ENCODE measurements around the gene GNG13.
"Not testable (repeated sequence)": the region's sequence is repeated elsewhere in the genome, so short reads cannot be mapped to it uniquely, and the experiment has no call there.

Gene GNG13, protein sequence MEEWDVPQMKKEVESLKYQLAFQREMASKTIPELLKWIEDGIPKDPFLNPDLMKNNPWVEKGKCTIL

DNA sequence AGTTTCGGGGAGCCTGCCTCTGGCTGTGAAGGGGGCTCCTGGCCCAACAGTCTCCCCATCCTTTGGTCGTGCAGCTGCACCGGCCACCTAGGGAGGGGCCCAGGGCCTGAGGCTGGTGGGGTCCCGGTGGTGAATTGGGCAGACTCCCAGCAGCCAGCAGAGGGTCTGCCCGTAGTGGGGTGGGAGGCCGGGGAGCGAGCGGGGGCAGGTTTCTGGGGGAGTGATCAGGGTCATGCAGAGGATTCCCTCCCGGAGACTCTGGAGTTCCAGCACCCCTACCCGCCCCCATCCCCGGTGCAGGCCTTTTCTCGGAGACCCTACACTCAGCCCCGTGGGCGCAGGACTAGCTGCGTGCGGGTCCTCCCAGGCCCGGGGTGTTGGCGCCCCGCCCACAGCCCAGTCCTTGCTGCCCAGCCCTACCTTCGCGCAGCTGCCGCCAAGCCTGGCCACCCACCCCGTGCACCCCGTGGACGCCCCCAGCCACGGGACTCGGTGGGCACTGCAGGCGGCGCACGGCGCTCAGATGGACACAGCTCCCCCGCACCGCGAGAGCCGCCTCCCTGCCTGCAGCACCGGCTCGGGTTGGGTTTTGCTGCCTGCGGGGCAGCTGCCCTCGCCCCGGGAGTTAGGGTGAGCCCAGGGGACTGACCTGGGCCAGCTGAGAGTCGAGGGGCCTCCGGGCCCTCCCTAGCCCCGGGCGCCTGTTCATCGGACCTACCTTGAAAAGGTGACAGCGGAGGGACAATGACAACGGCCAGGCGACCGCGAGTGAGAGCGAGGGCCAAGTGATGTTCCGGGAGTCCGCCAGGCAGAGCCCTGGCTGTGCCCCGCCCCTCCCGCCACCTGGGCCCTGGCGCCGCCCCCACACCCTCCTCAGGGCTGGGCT lies at the start of gene GNG13:
Gene GNG13, minus strand, starts transcription at position 787 of the 886 bp plus-strand sequence. CDS start 1,657 bp downstream, outside the sequence.
- no peak for DNase-seq (ENCODE audit: low read depth in 2 of 2)

DNA sequence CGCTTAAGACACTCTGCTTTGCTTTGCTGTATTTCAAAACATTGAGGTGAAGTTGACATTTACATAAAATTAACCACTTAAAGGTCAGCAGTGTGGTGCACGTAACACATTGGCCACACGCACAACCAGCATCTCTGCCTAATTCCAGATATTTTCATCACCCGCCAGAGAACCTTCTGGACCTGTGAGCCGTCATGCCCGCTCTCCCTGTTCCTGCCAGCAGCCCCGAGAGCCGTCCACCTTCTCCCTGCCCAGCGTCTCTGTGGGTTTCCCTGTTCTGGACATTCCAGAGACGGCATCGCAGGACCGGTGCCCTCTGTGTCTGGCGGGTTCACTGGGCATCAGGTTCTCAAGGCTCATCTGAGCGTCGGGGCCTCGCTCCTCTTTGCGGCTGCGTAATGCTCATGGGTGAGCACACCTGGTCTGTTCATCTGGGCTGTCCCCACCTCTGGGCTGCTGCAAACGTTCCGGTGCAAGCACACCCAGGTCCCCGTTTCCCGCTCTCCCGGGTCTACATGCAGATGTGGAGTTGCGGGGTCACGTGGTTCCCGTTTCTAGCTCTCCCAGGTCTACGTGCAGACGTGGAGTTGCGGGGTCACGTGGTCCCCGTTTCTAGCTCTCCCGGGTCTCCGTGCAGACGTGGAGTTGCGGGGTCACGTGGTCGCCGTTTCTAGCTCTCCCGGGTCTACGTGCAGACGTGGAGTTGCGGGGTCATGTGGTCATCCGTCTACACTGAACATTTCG lies 48.1 kb upstream of the GNG13 start:
- no peak for DNase-seq (ENCODE audit: low read depth in 2 of 2)

DNA sequence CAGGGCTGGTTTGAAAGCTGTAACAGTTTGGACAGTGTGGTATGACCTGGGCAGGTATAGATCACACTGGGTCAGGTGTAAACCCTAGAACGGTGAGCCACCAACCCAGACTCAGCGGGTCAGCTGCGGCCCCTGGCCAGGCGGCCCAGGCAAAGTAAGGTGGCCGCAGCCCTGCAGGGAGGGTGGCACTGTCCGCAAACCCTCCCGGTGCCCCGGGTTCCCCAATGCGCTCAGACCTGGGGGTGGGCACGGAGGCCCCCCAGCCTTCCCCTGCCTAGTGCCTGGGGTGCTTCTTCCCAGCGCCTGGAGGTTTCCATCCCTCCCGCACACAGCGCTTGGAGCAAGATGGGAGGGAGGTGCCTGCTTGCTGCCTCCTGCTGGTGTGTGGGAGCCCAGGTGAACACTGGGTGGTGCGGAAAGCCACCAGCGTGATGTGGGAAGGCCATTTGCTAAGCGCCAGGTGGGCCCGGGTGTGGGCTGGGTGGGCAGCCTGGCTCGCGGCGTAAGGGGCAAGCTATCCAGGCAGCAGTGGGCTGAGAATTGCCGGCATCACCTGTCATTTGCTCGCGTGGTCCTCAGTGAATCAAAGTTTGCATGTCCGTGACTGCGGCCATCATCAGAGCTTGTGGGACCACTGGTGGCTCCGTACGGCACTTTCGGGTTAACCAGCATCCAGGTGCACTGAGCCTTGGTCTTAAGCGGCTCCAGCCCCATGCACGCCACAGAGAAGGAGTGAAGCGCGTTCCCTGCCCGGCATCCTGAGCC lies 47.3 kb upstream of the GNG13 start:
- DNase-seq (ENCODE audit: low read depth in 2 of 2): no peak

DNA sequence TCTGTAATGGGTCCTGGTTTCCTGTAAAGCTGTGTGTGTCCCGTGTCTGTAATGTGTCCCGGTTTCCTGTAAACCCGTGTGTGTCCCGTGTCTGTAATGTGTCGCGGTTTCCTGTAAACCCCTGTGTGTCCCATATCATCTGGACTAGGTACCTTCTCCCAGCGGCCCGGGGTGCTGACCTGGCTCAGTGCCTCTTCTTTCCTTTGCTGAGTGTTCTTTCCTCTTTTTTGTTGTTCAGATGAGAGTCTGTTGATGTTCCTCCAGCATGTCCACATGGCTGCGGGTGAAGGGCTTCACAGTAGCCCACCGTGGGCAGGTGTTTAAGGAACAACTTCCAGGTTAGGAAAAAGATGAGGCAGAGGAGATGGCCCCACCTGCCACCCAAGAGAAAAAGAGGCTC lies 46.6 kb upstream of the GNG13 start:
- DNase-seq (ENCODE audit: low read depth in 2 of 2): no peak

DNA sequence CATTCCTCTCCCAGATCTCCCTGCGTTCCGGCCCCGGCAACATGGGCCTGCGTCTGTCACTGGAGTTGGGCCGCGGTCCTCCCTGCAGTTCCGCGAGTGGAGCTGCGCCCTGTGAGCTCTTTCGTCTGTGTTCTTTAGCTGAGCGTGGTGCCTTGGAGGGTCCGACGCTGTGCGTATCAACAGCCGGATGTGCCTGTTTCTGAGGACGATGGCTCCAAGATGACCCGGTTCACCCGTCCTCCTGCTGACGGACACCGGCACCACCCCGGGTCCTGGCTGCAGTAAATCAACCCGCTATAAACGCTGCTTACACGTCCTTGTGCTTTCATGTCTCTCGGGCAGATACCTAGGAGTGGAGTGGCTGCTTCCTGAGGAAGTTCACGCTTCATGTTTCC lies 44.8 kb upstream of the GNG13 start:
- no peak for DNase-seq (ENCODE audit: low read depth in 2 of 2)

DNA sequence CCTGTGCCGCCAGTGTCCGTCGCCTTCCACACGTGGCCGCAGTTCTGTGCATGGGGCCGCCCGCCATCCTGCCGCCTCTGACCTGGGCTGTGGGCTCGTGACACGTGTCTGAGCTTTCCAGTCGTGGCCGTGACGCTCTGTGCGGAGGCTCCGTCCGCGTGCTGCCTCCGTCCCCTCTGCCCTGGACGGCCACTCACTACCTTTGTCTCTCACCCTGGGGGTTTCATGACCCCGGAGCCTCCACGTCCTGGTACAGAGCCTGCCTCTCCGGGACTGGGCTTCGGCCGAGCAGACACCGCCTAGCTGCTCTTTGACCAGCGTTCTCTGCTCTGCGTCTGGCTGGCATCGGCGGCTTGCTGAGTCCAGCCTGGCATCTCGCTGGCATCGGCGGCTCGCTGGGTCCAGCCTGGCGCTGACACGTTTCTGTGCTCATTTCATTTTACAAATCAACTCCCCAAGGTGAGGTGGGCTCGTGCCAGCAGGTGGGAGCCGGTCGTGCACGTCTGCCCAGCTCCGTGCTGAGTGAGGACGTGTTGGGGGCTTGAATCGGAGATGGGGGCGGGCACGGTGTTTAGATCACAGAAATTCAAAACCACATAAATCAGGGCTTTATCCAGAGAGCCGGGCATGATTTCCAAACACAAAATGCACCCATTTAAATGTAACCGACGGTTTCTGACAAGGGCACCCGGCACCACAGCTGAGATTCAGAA lies 44.3 kb upstream of the GNG13 start:
- no peak for DNase-seq (ENCODE audit: low read depth in 2 of 2)

DNA sequence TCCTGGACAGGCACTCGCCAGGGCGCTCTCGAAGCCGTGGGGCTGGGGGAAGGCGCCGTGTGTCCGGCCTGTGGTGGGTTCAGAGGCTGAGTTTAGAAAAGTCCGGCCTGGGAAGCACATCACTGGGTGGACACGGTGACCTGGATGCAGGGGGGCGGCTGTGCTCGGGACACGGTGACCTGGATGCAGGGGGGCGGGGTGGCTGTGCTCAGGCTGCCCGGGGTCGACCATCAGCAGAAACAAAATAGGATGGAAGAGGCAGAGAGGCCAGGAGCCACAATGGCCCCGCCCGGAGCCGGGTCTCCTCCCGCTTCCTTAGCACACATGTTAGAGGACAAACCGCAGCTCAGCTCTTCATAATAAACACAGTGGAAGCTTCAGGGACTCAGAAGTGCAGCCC lies 43.2 kb upstream of the GNG13 start:
- no peak for DNase-seq (ENCODE audit: low read depth in 2 of 2)

DNA sequence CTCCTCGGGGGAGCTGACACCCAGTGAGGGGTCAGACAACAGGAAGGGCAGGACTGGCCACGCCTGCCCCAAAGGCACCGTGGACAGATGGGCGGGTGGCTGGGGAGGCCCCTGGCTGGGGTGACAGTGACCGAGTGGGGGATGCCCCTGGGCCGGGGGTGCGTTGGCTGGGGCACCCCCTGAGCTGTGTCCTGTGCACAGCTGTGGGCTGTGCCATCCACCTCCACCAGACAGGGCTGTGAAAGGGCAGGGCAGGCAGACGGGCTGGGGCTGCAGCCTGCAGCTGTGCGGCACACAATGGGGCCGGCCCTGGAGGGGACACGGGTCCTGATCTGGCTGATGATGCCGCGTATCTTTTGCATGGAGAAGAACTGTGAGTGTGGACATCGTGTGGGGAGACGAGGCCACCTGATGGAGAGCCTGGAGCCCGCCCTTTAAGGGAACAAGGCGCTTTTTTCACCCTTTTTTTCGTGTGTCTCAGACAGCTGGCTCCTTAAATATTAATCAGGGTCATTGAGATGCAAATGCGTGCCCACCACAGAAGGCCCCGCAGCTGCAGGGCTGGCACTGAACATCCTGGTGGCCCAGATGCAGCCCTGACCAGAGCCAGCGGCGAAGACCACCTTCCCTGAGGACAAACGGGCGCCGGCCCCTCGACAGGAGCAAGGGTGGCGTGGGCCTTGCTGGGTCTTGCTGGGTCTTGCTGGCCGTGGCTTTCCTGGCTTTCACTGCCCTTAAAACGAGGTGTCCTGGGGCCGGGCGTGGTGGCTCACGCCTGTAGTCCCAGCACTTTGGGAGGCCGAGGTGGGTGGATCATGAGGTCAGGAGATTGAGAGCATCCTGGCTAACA lies 42.4 kb upstream of the GNG13 start:
- DNase-seq (ENCODE audit: low read depth in 2 of 2): no peak

DNA sequence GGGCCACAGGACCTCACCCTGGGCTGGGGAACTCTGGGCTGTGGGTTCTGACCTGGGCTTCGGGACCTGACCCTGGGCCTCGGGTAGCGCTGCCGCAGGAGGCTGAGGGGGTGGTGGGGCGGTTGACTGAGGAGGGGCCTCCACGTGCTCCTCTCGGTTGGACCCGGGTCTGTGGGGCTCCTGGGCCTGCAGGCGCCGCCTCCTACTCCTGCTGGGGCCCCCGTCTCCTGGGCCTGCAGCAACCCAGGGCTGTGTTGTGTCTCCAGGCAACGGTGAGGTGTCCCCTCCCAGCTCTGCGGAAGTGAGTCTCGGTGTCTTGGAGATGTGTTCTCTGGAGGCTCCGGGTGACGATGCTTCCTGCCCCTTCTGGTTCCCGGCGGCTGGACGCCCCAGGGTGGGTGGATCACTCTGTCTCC lies 41.5 kb upstream of the GNG13 start:
- DNase-seq (ENCODE audit: low read depth in 2 of 2): no peak

DNA sequence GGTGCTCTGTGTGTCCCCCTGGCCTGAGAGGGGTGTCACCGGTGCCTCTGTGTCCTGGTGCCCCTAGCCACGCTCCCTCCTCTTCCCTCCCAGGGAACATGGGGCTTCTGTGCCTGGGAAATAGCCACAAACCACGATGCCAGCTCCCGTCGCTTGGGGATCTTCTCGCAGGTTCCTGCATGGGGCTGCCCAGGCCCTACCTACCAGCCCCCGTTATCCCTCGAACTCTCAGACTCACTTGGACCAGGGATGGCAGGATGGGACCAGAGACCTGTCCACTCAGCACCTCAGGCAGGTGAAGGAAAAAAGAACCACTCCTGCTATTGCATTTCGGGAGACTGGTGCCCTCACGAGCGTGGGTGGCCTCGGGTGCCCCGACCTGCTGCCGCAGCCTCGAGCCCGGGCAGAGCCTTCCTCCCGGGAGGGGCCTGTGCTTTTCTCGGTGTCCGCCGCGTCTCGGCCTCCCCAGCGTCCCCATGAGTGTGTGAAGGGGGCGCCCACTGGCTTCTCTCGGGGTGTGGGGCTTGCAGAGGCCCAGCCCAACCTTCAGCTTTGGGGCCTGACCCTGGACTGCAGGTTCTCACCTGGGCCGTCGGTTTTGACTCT lies 41.0 kb upstream of the GNG13 start:
- no peak for DNase-seq (ENCODE audit: low read depth in 2 of 2)

DNA sequence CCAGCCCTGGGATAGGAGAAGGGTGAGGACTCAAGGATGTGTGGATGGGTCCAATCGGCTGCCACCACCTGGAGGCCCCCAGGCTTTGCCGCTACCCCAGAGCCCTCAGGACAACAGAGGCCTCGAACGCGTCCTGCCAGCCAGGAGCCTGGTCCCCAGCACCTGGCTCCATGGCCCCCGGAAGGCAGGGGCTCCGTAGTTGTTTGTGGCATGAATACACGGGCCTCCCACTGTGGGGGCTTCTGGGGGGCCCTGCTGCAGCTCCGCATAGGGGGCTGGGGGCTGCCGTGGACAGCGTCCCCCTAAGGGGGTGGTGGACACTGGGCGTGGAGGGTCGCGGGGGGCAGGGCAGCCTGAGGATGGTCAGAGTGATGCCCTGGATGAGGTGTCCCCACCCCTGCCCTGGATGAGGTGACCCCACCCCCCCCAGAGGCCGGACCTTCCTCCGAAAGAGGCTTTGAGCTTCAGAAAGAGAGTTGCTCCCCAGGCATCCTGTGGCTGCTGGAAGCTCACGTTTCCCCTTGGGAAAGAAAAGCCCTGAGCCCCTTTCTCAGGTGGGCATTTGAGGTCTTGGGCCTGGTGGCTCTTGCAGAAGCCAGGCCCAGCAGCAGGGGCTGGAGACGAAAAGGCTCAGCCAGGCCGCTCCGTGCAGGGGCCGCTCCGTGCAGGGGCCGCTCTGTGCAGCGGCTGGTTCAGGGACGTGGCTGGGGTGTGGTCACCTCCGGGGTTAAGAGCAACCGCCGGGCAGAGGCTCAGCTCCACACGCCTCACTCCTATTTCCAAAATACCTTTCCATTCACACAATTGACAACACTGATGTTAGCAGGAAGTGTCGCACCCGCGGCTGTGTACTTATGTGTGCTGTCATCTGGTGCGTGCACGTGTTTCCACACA lies 40.3 kb upstream of the GNG13 start:
- DNase-seq (ENCODE audit: low read depth in 2 of 2): no peak

DNA sequence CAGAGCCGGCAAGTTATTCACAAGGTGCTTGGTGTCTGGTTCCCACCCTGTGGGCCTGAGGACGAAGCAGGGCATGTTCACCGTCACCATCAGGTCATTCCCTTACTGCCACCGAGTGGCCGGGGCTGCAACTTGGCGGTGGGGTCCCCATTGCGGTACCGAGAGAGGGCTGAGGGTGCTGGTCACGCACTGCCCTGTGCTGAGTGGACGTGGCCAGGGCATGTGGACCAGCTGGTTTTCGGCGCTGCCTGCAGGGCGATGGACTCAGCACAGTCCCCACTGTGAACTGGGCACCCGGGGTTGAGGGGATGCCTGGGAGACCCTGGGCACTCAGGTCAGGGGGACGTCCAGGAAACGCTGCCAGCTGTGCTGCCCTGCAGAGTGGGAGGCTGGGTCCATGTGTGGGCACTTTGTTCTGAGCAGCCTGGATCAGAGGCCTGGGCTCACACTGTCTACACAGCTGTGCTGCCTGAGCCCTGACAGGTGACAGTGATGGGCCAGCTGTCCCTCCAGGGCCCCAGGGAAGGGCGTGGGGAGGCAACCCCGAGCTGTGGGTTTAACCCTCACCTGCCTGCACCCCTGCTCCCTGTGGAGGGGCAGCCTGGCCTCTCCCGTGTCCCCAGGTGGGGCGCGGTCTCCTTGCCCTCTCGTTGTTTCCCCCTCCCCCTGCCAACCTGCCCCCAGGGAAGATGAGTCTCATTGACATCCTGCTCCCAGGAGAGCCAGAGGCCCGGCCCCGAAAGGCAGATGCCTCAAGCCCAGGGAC lies 39.3 kb upstream of the GNG13 start:
- DNase-seq (ENCODE audit: low read depth in 2 of 2): no peak

DNA sequence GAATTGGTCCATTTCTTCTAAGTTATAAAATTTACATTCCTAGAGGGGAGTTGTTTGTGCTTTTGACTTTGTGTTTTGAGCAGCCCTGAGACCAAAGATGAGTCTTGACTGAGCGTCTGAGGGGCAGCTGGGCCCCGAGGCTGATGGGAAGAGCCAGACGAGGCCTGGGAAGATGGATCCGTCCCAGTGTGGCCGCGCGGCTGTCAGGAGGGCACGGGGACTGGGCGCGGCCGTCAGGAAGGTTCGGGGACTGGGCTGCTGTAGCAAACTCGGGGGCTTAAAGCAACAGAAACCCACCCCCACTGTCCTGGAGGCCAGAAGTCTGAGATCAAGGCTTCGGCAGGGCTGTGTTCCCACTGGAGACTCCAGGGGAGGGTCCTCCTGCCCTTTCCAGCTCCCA lies 38.2 kb upstream of the GNG13 start:
- DNase-seq (ENCODE audit: low read depth in 2 of 2): no peak

DNA sequence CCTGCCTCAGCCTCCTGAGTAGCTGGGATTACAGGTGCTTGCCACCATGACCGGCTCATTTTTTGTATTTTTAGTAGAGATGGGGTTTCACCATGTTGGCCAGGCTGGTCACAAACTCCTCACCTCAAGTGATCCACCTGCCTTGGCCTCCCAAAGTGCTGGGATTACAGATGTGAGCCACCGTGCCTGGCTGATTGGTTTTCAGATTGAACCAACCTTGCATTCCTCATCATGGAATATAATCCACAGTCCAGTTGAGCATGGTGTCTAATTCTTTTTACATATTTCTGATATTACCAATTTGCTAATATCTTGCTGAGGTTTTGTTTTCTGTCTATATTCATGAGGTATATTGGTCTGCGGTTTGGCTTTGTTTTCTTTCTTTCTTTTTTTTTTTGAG lies 36.3 kb upstream of the GNG13 start:
- not testable (repeated sequence) for DNase-seq (ENCODE audit: low read depth in 2 of 2)

DNA sequence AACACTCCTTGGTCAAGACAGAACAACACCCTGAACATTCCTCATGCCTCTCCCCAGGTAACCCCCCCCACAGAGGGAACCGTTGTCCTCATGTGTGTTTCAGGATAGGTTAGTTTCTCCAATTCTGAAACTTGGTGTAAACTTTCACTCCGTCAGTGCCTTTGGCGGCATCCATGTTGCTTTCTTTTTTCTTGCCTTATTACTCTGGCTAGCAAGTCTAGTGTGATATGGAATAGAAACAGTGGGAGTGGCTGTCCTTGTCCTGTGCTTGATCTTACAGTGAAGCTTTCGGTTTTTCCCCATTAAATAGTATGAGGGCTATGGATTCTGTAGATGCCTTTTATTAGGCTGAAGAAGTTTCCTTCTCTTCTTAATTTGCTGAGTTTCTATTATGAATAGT lies 35.7 kb upstream of the GNG13 start:
- no peak for DNase-seq (ENCODE audit: low read depth in 2 of 2)

DNA sequence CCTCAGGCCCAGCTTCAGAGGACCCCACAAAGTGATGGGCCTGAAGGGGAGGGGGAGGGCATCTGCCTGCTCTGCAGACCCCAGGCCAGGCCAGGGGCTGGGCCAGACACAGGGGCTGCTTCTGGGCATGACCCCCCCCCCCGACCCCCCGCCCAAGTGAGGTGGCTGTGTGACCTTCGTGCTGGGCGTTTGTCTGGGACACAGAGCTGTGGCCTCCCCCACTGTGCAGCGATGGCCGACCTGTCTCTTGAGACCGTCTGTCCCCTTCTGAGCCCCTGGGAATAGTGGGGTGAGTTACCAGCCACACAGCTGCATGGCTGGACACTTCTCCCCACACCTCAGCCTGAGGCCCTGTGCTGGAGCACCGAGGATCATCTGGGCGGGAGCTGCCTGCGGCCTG lies 34.8 kb upstream of the GNG13 start:
- no peak for DNase-seq (ENCODE audit: low read depth in 2 of 2)

DNA sequence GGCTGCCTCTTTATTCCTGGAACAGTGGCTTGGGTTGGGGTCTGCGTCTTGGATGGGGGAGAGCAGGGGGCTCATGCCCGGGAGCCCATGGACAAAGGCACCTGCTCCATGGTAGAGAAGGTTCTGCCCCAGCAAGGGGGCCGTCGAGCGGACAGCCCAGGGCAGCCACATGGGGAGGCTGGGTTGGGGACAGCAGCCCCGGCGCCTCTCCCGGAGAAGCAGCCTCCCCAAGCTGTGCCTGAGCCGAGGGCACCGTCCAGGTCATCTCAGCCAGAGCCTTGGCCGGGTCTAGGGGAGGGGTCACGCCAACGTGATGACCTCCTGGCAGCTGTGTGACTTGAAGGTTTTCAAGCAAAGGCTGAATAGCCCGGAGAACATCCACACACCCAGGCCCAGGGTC lies 32.9 kb upstream of the GNG13 start:
- no peak for DNase-seq (ENCODE audit: low read depth in 2 of 2)

DNA sequence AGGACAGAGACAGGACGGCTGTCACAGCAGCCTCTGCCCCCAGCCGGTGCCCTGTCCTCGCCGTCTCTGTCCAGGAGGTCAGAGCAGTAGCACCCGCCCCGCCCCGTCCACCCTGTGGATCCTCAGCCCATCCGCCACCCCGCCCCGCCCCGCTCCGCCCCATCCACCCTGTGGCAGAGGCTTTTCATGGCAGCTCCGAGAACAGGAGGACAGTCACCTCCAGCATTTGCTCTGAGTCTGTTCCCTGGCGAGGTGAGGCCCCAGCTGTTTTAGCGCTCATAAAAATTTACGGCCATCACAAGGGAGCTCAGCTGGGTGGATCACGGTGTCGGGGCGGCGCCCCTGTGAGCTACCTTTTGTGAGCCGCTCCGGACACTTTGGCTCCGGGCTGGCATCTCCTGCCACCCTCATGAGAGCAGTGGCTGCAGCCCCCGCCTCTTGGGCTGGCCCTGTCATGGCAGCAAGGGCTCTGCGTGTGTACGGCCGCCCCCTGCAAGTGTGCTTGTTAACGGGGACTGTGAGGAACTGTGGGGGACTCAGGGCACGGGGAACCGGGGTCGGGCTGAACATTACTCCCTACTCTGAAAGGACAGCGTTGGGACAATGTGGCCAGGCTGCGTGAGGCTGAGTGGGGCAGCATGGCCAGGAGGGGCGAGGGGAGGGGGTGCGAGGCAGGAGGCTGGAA lies 32.3 kb upstream of the GNG13 start:
- no peak for DNase-seq (ENCODE audit: low read depth in 2 of 2)

All from activated CD4-positive, alpha-beta T cell treated with anti-CD3 and anti-CD28 coated beads for 24 hours (primary cell).